A172 (cell line): ENCODE results near the gene RBCK1. TPM values are rescaled to one million over a fixed set of nuclear protein-coding genes. Genes with fewer than 3 reads are reported as not detected.
"Not testable (repeated sequence)": the region's sequence is repeated elsewhere in the genome, so short reads cannot be mapped to it uniquely, and the experiment has no call there.

Experiments used
- DNase-seq: peaks from one replicate; pipeline ENCODE4 v3.0.0-alpha.2; 2015; ENCODE audit warnings: low spot score
- total RNA-seq: library from RNA; depleted of rRNA; stranded (reverse); fragments of >200 nt; shearing (Covaris generic); gene quantifications from 2 replicates; pipeline ENCODE4 v1.2.3, GENCODE V29; 2014

Gene RBCK1
- total RNA-seq, 1 experiment from 2014 or later = 101 TPM

- no peak for DNase-seq
Observed at GRCh38 chr20:376089-376488, 32.0 kb upstream of the RBCK1 start.

GRCh38 chr20:376750-377149 lies 31.3 kb upstream of the RBCK1 start:
- no peak for DNase-seq

- not testable (repeated sequence) for DNase-seq
Observed at GRCh38 chr20:377578-377977, 30.5 kb upstream of the RBCK1 start.

DNA sequence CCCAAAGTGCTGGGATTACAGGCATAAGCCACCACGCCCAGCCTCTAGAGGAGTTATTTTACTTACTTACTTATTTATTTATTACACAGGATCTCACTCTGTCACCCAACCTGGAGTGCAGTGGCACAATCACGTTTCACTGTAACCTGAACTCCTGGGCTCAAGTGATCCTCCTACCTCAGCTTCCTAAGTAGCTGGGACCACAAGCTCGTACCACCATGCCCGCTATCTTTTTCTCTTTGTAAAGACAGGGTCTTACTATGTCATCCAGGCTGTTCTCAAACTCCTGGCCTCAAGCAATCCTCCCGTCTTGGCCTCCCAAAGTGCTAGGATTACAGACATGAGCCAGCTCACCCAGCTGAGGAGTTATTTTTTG lies 29.1 kb upstream of the RBCK1 start:
- no peak for DNase-seq

GRCh38 chr20:380763-381580 lies 27.1 kb upstream of the RBCK1 start:
- DNase-seq = peak; percentile 35

GRCh38 chr20:381581-382290 lies 26.4 kb upstream of the RBCK1 start:
- no peak for DNase-seq

DNA sequence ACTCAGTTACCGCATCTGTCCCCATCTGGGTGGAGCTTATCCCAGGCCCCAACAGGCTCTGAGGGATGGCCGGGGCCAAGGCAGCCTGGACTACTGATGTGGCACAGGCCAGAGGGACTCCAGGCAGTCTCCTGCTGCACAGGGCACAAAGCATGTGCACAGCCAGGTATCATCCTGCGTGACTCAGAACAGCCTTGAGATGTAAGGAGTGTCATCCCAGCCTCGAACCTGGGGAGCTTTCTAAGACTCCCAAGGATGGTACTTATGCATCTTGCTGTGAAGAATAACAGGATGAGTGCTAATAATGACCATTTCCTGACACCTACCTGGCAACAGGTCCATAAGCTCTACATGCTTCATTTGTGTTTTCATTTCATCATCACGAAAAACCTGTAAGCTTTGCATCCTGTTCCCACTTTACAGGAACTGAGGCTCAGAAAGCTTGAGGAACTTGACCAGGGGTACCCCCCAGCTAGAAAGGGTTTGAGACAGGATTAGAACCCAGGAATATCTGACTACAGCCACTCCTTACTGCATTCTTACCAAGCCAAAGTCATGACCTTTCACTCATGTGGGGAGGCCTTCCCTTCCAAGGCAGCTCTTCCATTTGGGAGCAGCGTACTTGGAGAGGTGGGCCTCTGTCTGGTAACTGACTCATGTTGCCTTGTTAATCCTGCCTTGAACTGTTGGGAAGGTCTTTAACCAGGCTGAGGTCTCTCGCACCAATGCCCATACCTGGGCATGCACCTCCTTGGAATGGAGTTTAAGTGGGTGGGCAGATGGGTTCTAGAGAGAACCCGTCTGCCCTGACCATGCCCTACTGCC lies 25.6 kb upstream of the RBCK1 start:
- DNase-seq = no peak

DNA sequence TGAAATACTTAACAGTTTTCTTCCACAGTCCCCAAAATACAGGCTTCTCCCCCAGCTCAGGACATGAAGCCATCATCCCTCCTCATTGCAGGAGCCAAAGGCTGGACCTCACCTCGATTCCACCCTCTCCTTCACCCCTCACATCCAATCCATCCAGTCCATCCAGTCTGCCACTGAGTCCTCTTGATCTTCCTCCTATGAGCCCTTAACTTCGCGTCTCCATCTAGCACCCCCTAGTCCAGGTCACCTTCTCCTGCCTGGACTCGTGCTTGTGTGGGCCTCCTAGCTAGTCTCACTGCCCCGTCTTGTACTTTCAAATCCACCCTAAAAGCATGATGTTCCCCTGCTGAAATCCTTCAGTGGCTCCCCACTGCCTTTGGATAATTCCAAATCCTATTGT lies 24.2 kb upstream of the RBCK1 start:
- DNase-seq = no peak

GRCh38 chr20:384723-385122 lies 23.4 kb upstream of the RBCK1 start:
- no peak for DNase-seq

DNA sequence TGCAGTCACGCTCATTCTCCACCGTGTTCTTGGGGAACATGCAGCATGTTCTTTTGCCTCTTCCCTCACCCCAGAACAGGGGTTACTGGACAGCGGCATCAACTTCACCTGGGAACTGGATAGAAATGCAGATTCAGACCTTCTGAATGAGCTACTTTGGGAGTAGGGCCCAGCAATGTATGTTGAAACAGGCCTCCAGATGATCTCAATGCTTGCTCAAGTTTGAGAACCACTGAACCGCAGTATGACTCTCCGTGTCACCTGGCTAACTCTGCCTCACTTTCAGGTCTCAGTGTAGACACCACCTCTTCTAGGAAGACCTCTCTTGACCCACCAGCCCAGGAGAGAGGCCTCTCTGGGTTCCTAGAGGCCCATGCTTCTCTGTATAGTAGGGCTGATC lies 22.7 kb upstream of the RBCK1 start:
- no peak for DNase-seq

DNA sequence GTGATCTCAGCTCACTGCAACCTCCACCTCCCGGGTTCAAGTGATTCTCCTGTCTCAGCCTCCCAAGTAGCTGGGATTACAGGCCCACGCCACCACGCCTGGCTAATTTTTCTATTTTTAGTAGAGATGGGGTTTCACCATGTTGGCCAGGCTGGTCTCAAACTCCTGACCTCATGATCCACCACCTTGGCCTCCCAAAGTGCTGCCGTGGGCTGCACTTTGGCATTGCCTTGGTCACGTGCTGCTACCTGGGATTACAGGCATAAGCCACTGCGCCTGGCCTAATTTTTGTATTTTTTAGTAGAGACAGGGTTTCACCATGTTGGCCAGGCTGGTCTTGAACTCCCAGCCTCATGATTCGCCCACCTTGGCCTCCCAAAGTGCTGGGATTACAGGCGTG lies 21.5 kb upstream of the RBCK1 start:
- DNase-seq = not testable (repeated sequence)

- DNase-seq = no peak
Observed at GRCh38 chr20:387520-387919, 20.6 kb upstream of the RBCK1 start.

DNA sequence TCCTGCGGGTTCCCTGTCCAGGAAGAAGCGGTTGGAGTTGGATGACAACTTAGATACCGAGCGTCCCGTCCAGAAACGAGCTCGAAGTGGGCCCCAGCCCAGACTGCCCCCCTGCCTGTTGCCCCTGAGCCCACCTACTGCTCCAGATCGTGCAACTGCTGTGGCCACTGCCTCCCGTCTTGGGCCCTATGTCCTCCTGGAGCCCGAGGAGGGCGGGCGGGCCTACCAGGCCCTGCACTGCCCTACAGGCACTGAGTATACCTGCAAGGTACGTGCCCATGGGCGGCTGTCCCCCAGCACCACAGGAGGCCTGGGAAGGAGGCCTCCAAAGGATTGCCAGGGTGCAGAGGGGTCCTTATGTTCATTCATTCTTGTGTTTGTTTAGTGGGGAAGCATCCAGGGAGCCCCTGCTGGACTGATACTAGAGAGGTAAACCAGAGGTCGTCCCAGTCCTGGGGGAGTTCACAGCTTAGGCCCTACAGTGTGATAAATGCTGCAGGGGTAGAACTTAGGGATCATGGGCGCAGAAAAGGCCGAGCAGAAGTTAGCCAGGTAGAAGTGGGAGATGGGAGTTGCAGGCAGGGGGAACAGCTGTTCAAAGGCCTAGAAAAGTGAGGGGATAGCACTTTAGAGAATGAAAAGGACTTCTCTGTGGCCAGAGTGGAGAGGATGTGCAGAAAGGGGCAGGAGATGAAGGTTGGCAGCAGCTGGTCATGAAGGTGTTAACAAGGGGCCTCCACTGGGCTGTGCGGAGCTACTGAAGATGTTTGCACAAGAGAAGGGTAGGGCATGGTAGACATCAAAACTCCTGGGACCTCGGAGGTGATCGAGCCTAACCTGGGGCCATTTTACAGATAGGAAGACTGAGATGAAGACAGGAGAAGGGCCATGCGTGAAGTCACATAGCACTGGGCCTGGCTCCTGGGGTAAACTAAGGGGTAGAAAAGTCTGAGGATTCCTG lies 19.8 kb upstream of the RBCK1 start:
- DNase-seq = no peak

DNA sequence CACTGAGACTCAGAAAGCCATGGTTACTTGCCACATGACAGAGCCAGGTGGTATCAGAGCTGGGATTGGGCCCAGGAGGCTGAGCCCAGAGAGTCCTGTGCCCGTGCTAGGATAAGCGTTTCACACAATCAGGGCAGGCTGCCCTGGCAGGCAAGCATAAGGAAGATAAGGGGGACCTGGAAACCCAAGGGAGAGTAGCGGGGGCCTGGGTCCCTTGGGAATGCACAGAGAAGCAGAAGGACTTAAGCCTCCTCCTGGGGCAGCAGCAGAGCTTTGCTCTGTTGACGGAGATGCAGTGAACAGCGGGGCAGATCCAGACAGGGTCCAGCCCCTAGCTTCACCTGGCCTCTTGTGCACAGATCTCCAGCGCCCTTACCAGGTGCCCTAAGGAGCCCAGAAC lies 18.9 kb upstream of the RBCK1 start:
- DNase-seq = no peak

DNA sequence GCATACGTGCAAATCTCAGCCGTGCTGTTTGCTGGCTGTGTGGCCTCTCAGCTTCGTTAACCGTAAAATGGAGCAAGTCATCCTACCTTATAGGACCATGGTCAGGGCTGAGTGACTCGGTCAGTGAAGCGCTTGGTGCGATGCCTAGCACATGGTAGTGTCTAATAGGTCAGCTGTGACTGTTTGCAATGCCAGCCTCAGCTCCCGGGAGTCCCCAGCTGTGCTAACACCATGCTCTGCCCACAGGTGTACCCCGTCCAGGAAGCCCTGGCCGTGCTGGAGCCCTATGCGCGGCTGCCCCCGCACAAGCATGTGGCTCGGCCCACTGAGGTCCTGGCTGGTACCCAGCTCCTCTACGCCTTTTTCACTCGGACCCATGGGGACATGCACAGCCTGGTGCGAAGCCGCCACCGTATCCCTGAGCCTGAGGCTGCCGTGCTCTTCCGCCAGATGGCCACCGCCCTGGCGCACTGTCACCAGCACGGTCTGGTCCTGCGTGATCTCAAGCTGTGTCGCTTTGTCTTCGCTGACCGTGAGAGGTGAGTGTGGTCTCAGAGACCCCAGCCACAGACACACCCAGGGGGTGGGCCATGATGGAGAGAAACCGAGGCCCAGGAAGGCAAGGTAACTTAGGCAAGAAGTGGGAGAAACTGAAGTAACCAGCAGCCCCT lies 16.9 kb upstream of the RBCK1 start:
- DNase-seq = no peak

DNA sequence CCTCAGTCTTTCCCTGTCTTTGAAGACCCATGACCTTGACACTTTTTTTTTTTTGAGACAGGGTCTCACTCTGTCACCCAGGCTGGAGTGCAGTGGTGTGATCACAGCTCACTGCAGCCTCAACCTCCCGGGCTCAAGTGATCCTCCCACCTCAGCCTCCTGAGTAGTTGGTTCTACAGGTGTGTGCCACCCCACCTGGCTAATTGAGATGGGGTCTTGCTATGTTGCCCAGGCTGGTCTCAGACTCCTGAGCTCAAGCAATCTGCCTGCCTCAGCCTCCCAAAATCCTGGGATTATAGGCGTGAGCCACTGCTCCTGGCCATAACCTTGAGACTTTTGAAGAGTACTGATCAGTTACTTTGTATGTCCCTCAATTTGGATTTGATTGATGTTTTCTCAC lies 14.8 kb upstream of the RBCK1 start:
- not testable (repeated sequence) for DNase-seq

DNA sequence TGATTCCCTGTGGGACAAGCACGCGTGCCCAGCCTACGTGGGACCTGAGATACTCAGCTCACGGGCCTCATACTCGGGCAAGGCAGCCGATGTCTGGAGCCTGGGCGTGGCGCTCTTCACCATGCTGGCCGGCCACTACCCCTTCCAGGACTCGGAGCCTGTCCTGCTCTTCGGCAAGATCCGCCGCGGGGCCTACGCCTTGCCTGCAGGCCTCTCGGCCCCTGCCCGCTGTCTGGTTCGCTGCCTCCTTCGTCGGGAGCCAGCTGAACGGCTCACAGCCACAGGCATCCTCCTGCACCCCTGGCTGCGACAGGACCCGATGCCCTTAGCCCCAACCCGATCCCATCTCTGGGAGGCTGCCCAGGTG lies 11.9 kb upstream of the RBCK1 start:
- no peak for DNase-seq

GRCh38 chr20:396619-397431 lies 11.3 kb upstream of the RBCK1 start:
- no peak for DNase-seq

- no peak for DNase-seq
Observed at GRCh38 chr20:397432-398237, 10.5 kb upstream of the RBCK1 start.
